Measurements from ENCODE around the gene PPP2R5A.

PPP2R5A gene

GRCh38 chr1:212247988-212248387 lies 37.2 kb upstream of the PPP2R5A start:
- Histone ChIP-seq H3K27me3 (ENCODE audit: insufficient read depth, low read length, poor library complexity) (no peaks in the 10 kb centered on the region), H3K36me3 (ENCODE audit: control insufficient read depth, insufficient read depth, low read length) (no peaks in the 10 kb centered on the region), H3K56ac (ENCODE audit: low read length) (no peak overlapping the region), H3K79me2 (ENCODE audit: control insufficient read depth, insufficient read depth, low read length) (no peaks in the 10 kb centered on the region), H3K4me2 (ENCODE audit: low read length) (no peak overlapping the region), H3K79me1 (ENCODE audit: low read length) (no peaks in the 10 kb centered on the region), H4K5ac (ENCODE audit: low read length) (no peak overlapping the region), H4K8ac (ENCODE audit: low read depth, low read length) (no peak overlapping the region), H3K18ac (ENCODE audit: low read length) (no peak overlapping the region), H3K27ac (ENCODE audit: low read depth, low read length) (no peak overlapping the region), H2BK120ac (ENCODE audit: low read depth, low read length) (no peak overlapping the region), H3K23ac (ENCODE audit: low read length) (no peak overlapping the region), H3K9ac (ENCODE audit: low read length) (no peak overlapping the region), H2BK15ac (replicated peaks; ENCODE audit: low read depth) (no peak overlapping the region), H3K4me1 (ENCODE audit: control insufficient read depth, low read depth, low read length) (no peaks in the 10 kb centered on the region), H2BK5ac (ENCODE audit: low read length) (no peak overlapping the region), H2AK5ac (ENCODE audit: low read length) (no peak overlapping the region), H3K4ac (ENCODE audit: low read depth, low read length) (no peak overlapping the region), H3K4me3 (ENCODE audit: low read length) (no peak overlapping the region)
- no peak for DNase-seq
- no CpG with 5 or more reads among the region's 1 CpG for WGBS (ENCODE audit: extremely low coverage, insufficient coverage, low lambda C conversion rate)

GRCh38 chr1:212254853-212255363 lies 30.3 kb upstream of the PPP2R5A start:
- H3K4me3 ChIP-seq (ENCODE audit: low read length) = no peak overlapping the region
- DNase-seq = no peak
- H3K79me2 ChIP-seq (ENCODE audit: control insufficient read depth, insufficient read depth, low read length) = no peaks in the 10 kb centered on the region
- no peak overlapping the region for H2AK5ac ChIP-seq (ENCODE audit: low read length)
- H3K23ac ChIP-seq (ENCODE audit: low read length) = no peak overlapping the region
- no peak overlapping the region for H4K5ac ChIP-seq (ENCODE audit: low read length)
- H2BK120ac ChIP-seq (ENCODE audit: low read depth, low read length) = no peak overlapping the region
- H2BK15ac ChIP-seq (replicated peaks; ENCODE audit: low read depth) = no peak overlapping the region
- H3K27me3 ChIP-seq (ENCODE audit: insufficient read depth, low read length, poor library complexity) = no peaks in the 10 kb centered on the region
- H3K9ac ChIP-seq (ENCODE audit: low read length) = no peak overlapping the region
- H4K8ac ChIP-seq (ENCODE audit: low read depth, low read length) = no peak overlapping the region
- H3K27ac ChIP-seq (ENCODE audit: low read depth, low read length) = no peak overlapping the region
- no peak overlapping the region for H2BK5ac ChIP-seq (ENCODE audit: low read length)
- H3K4ac ChIP-seq (ENCODE audit: low read depth, low read length) = no peak overlapping the region
- no peak overlapping the region for H3K4me2 ChIP-seq (ENCODE audit: low read length)
- no peaks in the 10 kb centered on the region for H3K4me1 ChIP-seq (ENCODE audit: control insufficient read depth, low read depth, low read length)
- no CpG with 5 or more reads among the region's 7 CpGs for WGBS (ENCODE audit: extremely low coverage, insufficient coverage, low lambda C conversion rate)
- no peaks in the 10 kb centered on the region for H3K36me3 ChIP-seq (ENCODE audit: control insufficient read depth, insufficient read depth, low read length)
- H3K56ac ChIP-seq (ENCODE audit: low read length) = no peak overlapping the region
- H3K18ac ChIP-seq (ENCODE audit: low read length) = no peak overlapping the region
- H3K79me1 ChIP-seq (ENCODE audit: low read length) = no peaks in the 10 kb centered on the region

- Histone ChIP-seq H3K27me3 (ENCODE audit: insufficient read depth, low read length, poor library complexity) (no peaks in the 10 kb centered on the region), H2BK120ac (ENCODE audit: low read depth, low read length) (no peak overlapping the region), H2AK5ac (ENCODE audit: low read length) (no peak overlapping the region), H3K36me3 (ENCODE audit: control insufficient read depth, insufficient read depth, low read length) (no peaks in the 10 kb centered on the region), H3K79me1 (ENCODE audit: low read length) (no peaks in the 10 kb centered on the region), H3K4me1 (ENCODE audit: control insufficient read depth, low read depth, low read length) (peaks cover 2% of the 10 kb centered on the region), H3K56ac (ENCODE audit: low read length) (no peak overlapping the region), H2BK15ac (replicated peaks; ENCODE audit: low read depth) (no peak overlapping the region), H4K5ac (ENCODE audit: low read length) (no peak overlapping the region), H3K9ac (ENCODE audit: low read length) (no peak overlapping the region), H3K4me3 (ENCODE audit: low read length) (no peak overlapping the region), H3K23ac (ENCODE audit: low read length) (no peak overlapping the region), H3K4me2 (ENCODE audit: low read length) (no peak overlapping the region), H2BK5ac (ENCODE audit: low read length) (no peak overlapping the region), H4K8ac (ENCODE audit: low read depth, low read length) (no peak overlapping the region), H3K18ac (ENCODE audit: low read length) (no peak overlapping the region), H3K4ac (ENCODE audit: low read depth, low read length) (no peak overlapping the region), H3K79me2 (ENCODE audit: control insufficient read depth, insufficient read depth, low read length) (no peaks in the 10 kb centered on the region), H3K27ac (ENCODE audit: low read depth, low read length) (no peak overlapping the region)
- no peak for DNase-seq
- no CpG with 5 or more reads among the region's 9 CpGs for WGBS (ENCODE audit: extremely low coverage, insufficient coverage, low lambda C conversion rate)
These were observed 29.4 kb upstream of the PPP2R5A start for GRCh38 chr1:212255705-212256307.

- Histone ChIP-seq H3K23ac (ENCODE audit: low read length) (peak overlapping the region; percentile 51), H2BK5ac (ENCODE audit: low read length) (no peak overlapping the region), H4K8ac (ENCODE audit: low read depth, low read length) (no peak overlapping the region), H3K36me3 (ENCODE audit: control insufficient read depth, insufficient read depth, low read length) (no peaks in the 10 kb centered on the region), H3K4me1 (ENCODE audit: control insufficient read depth, low read depth, low read length) (peaks cover 7% of the 10 kb centered on the region), H3K4me2 (ENCODE audit: low read length) (no peak overlapping the region), H3K4me3 (ENCODE audit: low read length) (no peak overlapping the region), H3K27ac (ENCODE audit: low read depth, low read length) (no peak overlapping the region), H3K9ac (ENCODE audit: low read length) (no peak overlapping the region), H4K5ac (ENCODE audit: low read length) (no peak overlapping the region), H3K18ac (ENCODE audit: low read length) (no peak overlapping the region), H2BK15ac (replicated peaks; ENCODE audit: low read depth) (no peak overlapping the region), H2BK120ac (ENCODE audit: low read depth, low read length) (no peak overlapping the region), H3K79me1 (ENCODE audit: low read length) (no peaks in the 10 kb centered on the region), H3K56ac (ENCODE audit: low read length) (no peak overlapping the region), H3K4ac (ENCODE audit: low read depth, low read length) (no peak overlapping the region), H2AK5ac (ENCODE audit: low read length) (no peak overlapping the region), H3K27me3 (ENCODE audit: insufficient read depth, low read length, poor library complexity) (no peaks in the 10 kb centered on the region), H3K79me2 (ENCODE audit: control insufficient read depth, insufficient read depth, low read length) (no peaks in the 10 kb centered on the region)
- no CpG with 5 or more reads among the region's 1 CpG for WGBS (ENCODE audit: extremely low coverage, insufficient coverage, low lambda C conversion rate)
- no peak for DNase-seq
These were observed 28.8 kb upstream of the PPP2R5A start for GRCh38 chr1:212256369-212256768.

GRCh38 chr1:212257157-212257556 lies 28.1 kb upstream of the PPP2R5A start:
- Histone ChIP-seq H4K8ac (ENCODE audit: low read depth, low read length) (no peak overlapping the region), H2BK5ac (ENCODE audit: low read length) (no peak overlapping the region), H3K4me2 (ENCODE audit: low read length) (no peak overlapping the region), H3K18ac (ENCODE audit: low read length) (no peak overlapping the region), H3K4ac (ENCODE audit: low read depth, low read length) (no peak overlapping the region), H2BK15ac (replicated peaks; ENCODE audit: low read depth) (no peak overlapping the region), H3K27me3 (ENCODE audit: insufficient read depth, low read length, poor library complexity) (no peaks in the 10 kb centered on the region), H4K5ac (ENCODE audit: low read length) (no peak overlapping the region), H3K4me3 (ENCODE audit: low read length) (no peak overlapping the region), H2AK5ac (ENCODE audit: low read length) (no peak overlapping the region), H3K27ac (ENCODE audit: low read depth, low read length) (no peak overlapping the region), H3K36me3 (ENCODE audit: control insufficient read depth, insufficient read depth, low read length) (no peaks in the 10 kb centered on the region), H3K23ac (ENCODE audit: low read length) (no peak overlapping the region), H3K56ac (ENCODE audit: low read length) (no peak overlapping the region), H3K9ac (ENCODE audit: low read length) (no peak overlapping the region), H3K4me1 (ENCODE audit: control insufficient read depth, low read depth, low read length) (peaks cover 9% of the 10 kb centered on the region), H2BK120ac (ENCODE audit: low read depth, low read length) (no peak overlapping the region), H3K79me1 (ENCODE audit: low read length) (no peaks in the 10 kb centered on the region), H3K79me2 (ENCODE audit: control insufficient read depth, insufficient read depth, low read length) (no peaks in the 10 kb centered on the region)
- DNase-seq = no peak
- WGBS (ENCODE audit: extremely low coverage, insufficient coverage, low lambda C conversion rate) = no CpG with 5 or more reads among the region's 4 CpGs

Data from mesendoderm (in vitro differentiated cells).